ENCODE measurements around the gene CCDC3.

DNA sequence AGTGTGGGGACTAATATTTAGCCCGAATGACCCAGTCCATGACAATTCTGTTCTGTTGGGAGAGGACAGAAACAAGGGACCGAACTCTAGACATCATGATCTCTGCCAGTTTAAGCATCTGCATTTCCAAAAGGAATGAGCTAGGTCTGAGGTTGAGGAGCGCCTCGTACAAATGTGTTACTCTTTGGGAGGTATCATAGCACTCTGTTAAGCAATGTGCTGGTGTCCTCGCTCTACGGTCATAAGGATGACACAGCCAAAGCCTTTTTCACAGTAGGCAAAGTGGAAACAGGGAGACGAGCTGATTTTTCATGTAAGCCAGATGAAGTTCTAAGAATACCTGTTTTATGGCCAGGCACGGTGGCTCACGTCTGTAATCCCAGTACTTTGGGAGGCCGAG is 15.4 kb upstream of the CCDC3 start:
- TF ChIP-seq BHLHE40 (IDR thresholded peaks at IDR 0.05; ENCODE audit: borderline replicate concordance) (no peak), FOXK2 (IDR thresholded peaks at IDR 0.05) (no peak), CTBP1 (IDR thresholded peaks at IDR 0.05; ENCODE audit: borderline replicate concordance) (no peak), SUZ12 (IDR thresholded peaks at IDR 0.05) (no peak)

All from HEK293T (cell line).